NCI-H2107 (cell line): ENCODE data around the gene TFEB.
A peak's percentile ranks its signal among the peaks of the same experiment; 100 is the strongest.

Experiments
- DNase-seq: peaks from one replicate; lab custom pipeline; 2025; lab: John Stamatoyannopoulos, UW

TFEB gene

DNA sequence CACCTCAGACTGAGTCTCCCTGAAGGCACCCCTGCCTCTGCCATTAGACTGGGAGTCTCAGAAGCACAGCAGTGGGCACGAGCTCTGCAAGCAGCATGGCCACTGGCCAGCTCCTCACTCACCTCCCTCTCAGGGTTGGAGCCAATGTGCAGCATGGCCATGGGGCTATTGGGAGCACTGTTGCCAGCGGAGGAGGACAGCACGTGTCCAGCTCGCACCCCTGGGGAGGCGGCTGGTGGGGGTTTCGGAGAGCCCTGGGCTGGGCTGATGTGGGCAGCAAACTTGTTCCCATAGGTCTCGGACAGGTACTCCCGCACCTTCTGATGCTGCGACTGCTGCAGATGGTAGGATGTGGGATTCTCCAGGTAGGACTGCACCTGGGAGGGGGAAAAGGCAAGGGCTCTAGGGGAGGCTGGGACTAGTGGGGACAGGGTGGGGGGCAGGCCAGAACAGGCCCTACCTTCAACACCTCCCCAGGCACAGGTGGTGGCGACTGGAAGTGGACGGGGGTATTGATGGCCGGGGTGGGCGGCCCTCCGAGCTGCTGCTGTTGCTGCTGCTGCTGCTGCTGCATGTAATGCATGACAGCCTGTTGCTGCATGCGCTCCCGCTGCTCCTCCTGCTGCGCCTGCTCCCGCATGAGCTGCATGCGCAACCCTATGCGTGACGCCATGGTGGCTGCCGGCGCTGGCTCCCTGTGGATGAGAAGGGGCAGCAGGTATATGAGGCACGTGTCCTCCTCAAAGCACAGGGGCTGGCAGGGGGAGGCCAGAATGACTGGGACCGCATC is 44.7 kb downstream of the TFEB start:
- no peak for DNase-seq

DNA sequence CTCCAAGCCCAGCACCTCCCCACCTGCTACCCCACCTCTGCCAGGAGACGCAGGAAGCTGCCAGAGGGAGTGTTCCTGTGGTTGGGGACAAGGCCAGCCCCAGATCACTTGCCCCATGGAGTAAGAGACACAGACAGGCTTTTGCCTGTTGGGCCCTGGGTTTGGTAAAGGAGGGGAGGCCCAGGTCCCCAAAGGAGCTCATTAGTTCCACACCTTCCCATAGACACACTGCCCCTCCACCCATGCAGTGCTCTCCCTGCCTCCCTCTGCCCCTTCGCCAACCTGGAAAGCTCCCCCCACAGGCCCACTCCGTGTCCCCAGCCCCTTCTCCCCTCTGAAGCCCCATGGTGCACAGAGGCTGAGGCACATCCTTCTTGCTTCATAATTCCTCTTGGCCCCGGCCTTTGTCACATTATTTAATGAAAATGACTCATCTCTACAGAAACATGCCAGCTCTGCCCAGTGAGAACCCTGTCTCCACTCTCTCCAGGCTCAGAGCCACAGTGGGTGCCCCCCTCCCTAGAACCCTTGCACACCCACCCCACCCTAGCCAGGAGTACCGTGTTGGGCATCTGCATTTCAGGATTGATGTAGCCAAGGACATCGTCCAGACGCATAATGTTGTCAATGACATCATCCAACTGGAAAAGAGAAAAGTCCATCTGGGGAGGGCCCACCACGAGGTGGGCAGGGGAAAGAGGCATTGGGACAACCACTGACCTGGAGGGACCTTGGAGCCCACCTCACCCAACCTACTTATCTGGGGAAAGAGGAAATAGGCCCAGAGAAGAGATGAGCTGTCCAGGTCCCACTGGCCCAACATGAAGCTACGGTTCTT is 46.0 kb downstream of the TFEB start:
- DNase-seq: no peak

DNA sequence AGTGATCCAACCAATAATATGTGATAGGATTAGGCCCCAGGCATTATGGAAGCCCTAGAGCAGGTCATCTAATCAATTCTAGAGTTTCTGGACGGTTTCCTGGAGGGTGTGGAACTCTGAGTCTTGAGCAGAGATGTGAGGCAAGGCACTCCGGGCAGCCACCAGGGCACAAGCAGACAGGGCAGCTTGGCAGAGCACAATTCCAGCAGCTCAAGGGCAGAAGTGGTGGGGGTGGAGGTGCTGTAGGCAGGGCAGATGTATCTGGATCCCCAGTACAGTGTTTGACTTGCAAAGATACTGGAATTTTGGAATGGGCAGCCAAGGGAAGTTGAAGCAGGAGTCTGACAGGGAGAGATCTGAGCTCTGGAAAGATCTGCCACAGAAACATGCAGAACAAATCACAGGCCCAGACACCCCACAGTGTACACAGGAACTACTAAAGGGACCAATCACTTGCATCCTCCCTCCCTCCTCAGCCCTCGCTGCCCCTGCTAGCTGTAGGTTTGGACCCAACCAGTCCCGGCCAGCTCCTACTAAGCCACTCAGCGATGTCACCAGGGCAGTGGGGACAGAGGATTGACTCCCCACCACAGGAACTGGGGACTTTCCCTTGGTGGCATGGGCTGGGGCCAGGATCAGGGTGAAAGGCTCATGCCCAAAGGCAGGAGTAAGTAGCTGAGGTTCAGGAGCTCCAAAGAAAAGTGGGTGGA is 47.0 kb downstream of the TFEB start:
- no peak for DNase-seq

DNA sequence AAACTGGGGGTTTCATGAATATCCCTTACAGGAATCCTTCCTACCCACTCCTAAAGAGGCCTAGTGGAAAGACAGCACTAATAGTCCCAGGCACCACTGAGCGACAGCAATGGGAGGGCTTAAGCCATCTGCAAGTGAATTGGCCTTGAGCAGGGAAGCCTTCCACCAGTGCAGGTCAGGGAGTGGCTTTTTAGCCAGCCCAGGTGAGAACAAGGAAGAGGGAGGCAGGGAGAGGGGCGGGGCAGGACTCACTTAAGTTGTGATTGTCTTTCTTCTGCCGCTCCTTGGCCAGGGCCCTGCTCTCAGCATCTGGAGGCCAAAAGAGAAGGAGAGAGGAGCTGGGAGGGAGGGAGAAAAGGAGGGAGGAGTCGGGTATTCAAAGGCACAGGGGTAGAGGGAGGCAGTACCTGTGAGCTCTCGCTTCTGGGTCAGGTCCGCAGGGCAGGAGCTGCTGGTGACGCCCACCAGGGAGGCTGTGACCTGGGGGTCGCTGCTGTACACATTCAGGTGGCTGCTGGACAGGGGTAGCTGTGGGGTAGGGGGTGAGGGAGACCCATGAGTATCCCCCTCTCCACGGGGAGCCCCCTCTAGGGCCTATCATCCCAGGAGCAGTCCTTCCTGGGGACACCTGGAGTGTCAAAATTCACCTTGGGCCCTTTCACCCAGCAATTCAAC is 47.8 kb downstream of the TFEB start:
- no peak for DNase-seq

DNA sequence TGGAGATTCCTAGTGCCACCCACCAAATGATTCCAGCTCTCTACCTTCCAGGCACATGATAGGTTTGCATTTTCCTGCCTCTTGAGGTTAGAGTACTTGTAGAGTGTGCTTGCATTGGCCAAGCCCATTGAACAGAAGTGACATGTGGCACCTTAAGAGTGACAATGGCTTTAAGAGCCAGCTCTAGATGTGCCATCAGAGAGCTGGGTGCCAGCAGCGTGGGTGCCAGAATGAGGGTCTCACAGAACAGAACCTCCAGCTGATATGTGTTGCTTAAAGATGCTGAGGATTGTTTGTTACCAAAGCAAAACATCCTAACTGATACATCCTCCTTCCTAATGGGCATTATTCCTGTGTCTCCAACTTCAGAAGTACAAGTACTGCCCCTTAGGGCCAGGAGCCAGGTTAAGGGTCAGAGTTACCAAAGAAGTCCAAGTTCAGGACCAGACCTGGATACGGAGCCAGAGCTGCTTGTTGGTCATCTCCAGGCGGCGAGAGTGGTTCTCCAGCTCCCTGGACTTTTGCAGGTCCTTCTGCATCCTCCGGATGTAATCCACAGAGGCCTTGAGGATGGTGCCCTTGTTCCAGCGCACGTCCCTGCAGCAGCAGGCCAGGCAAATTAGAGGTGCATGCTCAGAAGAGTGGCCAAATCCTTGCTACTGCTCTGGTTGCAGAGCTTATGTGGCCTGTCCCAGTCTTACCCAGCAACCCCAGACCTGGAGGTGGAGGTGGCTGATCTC is 49.6 kb downstream of the TFEB start:
- no peak for DNase-seq

DNA sequence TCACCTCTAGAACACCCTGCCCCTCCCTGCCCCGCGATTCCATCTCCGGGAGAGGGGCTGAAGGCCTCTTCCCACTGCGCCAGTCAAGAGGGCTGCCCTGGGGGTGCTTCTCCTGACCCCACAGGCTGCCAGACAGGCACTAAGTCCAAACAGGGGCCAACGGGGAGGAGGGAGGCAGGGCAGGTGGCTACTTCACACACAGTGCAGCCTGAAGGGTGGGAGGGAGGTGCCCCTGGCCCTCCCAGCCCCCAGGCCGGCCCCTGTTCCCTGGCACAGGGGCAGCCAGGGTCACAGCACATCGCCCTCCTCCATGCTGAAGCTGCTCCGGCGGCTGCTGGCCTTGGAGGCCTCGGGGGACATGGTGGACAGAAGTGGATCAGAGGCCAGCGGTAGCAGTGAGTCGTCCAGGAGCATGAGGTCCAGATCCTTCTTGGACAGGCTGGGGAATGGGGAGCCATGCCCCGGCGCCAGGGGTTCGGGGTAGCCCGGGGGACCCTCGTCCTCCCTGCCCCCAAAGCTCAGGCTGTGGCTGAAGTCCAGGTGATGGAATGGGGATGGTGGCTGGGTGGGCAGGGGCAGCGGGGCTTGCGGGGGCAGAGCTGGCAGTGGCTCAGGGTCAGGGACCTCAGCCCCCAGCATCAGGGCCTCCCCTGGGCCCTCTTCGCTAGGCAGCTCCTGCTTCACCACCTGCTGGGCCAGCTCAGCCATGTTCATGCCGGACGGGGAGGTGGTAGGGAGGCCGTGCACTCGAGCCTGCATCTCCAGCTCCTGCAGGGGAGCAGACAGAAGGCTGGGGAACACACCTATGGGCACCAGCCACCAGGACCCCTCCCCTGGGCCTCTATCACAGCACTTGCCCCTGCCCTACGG is 50.9 kb downstream of the TFEB start:
- DNase-seq: no peak

DNA sequence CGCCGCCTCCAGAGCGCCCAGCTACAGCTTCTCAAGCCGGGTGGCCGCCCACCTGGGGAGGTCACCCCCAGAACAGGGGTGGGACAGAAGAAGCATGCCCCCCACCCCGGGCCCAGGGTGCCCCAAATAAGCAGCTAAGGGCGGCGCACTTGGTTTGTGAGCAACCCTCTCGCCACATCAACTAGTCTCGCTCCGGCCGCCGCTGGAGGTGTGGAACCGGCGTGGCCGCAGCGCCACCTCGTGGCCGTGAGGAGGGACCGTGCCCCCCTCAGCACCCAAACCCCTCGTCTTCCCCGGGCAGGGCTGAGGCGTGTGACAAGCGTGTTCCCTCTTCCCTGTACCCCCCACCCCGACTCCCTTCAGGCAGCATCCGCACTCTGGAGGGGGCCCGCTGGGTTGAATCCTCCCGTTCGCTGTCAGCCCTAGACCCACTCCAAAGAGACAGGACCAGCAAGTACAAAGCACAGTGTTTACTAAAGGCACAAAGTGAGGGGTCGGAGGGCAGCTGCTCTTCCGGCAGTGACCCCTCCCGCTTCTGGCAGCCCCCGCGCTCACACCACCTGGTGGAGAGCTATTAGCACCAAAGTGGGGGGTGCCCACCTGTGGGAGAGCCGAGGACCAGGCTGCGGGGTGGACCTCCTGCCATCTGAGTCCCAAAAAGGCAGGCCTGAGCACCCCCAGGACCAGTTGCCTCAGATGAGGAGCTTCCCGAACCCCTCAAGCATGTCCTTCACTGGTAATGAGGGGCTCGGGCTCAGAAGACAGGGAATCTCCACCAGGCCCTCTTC is 51.7 kb downstream of the TFEB start:
- no peak for DNase-seq

DNA sequence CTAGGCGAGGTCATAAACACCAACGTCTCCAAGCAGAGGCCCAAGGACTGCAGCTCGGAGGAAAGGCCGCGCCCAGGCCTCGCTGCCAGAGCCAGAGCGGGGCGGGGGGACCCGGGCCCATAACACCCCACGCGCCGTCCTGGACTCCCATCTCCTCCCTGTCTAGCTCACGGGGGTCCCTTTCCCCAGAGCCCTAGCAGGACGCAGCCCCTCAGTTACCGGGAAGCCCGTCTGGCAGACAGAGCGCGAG is 52.2 kb downstream of the TFEB start:
- DNase-seq: no peak

DNA sequence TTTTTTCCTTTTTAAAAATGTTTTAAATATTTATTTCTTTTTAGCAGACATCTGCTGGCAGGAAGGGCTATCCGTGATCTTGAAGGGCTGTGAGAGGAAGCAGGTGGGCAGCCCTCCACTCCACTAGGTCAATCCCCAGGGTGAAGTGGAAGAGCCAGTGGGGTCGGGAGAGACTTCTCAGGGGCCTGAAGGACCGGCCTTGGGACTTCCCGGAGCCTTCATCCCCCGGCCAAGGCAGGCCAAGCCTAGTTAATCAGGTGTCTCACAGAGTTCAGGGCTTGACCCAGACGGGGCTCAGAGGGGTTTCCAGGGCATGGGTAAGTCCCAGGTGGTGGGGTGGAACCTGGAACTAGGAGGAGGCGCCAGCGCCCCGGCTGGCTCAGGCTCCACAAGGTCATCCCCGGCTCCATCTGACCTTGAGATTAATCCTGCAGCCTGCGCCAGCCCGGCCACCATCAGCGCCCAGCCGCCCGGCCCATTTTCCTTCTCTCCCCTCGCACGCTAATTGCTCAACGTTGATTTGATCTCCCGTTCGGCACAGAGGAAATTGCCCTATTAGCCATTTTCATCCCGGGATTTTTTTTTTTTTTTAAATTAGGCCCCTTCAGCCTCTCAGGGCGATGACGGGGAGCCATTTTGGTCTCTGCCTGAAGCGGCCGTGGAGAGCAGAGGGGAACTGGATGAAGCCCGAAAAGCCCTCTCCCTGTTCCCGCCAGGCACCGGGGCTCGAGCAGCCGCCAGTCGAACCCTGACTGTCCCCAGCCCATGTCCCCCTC is 52.7 kb downstream of the TFEB start:
- DNase-seq: no peak

DNA sequence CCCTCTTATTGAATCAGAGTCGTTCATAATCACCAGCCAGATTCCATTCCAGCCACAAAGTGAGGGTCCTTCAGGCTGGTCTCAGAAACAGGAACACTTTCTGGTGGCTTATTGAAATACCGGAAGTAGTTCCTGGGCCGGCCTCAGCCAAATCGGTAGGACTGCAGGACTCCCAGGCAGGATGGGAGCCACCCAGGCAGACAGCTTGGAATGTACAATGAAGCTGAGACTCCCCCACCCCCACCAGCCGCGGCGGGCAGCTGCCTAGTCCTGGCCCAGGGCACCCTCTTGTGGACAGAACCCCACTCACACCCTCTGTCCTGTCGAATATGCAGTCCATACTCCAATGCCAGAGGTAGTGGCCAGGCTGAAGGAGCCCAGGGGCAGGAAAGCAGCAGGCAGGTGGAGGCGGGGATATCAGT is 53.3 kb downstream of the TFEB start:
- peak; percentile 55 for DNase-seq

DNA sequence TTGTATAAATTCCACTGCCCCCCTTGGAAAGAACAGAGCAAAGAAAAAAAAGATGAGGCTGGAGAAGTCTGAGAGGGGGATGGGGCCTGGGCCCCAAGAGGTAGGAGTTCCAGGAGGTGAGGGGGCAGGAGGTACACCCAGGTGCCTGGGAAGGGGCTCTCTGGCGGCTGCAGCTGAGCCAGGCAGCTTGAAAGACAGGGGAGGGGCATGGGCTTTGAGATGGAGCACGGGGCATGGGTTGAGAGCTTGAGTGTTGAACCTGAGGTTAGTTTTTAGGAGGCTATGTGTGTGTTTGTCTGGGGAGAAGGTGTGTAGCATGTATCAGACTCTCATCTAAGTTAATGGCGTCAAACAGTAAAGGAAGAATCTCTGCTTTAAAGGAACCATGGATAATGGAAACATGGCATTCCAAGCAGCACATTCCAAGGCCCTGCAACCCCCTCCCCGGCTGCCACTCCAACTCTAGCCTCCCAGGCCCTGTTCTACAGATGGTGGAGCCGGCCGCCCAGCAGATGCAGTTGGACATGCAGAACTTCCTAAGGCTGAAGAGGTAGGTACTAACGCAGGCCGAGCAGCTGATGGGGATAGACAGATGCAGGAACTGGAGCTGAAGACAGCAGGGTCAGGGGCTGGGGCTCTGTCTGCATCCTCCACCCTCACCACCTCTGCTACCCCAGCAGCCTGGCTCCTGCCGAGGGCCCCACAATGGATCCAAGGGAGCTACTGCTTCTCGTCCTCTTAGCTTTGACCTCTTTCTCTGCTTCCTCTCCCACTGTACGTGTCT is 55.0 kb downstream of the TFEB start:
- DNase-seq: no peak

DNA sequence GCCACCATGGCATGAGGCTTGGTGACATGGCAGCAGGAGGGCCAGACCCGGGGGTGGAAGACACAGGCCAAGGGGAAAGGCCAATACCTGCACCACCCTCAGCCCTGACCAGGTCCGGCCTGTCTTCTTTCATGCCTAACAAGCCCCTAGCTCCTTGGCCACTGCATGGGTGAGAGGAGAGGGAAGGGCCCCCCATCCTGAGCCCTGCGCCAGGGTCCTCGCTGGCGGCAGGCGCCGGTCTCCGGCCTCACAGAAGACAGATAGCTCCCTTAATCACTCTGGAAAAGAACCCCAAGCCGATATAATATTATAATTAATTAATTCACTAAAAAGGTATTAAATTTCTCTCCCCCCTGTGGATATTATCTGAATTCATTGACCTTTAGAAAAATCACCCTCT is 55.7 kb downstream of the TFEB start:
- DNase-seq: no peak

DNA sequence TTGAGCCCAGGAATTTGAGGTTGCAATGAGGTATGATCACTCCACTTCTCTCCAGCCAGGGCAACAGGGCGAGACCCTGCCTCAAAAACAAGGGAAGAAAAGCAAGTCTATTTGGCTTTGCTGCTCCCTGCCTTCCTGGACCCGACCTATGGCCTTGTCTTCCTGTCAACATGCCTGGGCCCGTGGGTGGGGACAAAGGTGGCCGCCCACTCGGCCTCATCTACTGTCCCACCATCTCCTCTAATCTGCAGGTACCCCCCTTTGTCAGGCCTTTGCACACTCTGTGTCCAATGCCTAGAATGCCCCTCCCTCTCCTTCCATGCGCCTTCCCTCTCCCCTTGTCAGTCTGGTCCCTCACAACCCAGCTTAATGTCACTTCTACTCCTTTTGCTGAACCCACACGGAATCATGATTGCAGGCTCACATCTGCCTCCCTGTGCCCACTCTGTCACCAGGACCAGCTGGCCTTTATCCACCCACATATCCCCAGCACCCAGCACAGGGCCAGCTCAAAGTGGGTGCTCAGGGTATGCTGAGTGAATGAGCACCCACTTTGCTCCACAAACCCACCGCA is 56.8 kb downstream of the TFEB start:
- DNase-seq: no peak

DNA sequence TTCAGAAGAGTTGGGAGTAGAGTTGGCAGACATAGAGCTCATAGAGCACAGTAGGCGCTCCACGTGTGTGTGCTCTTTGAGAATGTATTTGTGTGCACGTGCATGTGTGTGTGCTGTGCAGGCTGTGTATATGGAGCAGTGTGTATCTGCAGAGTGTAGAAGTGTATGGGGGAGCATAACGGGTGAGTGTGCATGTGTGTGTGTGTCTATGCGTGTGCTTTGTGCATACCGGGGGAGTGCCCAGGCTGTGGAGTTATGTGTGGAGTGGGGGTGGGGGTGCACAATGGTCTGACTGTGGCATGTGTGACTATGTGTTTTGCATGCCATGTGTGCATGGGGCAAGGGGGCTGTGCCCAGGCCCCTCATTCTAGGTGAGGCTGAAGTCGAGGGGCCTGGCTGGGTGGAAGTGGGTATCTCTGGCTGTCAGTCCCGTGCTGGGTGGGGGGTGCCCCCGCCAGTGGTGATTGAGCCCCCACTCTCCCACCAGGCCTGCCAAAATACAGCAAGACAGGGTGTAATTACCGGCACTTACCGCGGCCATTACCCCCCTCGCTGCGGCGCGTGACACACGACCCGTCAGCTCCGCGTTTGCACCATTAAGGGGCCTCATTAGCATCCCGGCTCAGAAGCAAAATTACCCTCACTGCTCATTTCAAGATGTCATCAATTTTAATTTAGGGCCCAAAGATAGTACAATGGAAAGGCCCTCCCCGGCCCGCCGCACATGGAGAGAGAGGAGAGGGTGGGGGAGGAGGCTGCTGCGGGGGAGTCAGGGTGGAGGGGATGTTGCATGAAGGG is 58.1 kb downstream of the TFEB start:
- no peak for DNase-seq

DNA sequence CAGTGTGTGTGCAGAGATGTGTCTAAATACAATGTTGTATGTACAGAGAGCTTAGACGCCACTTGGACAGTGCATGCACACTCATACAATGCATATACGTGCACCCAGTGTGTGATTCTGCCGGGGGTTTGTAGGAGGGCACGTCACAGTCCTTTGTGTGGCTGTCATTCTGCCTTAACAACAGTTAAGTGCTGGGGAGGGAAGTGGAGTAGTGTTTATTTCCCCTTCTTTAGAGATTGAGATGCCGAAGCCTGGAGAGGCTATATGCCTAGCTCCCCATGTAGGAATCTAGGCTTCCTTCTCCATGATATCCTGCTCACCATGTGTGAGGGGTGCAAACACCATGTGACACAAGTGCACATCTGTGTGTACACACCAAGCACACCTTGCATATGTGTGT is 59.0 kb downstream of the TFEB start:
- no peak for DNase-seq

DNA sequence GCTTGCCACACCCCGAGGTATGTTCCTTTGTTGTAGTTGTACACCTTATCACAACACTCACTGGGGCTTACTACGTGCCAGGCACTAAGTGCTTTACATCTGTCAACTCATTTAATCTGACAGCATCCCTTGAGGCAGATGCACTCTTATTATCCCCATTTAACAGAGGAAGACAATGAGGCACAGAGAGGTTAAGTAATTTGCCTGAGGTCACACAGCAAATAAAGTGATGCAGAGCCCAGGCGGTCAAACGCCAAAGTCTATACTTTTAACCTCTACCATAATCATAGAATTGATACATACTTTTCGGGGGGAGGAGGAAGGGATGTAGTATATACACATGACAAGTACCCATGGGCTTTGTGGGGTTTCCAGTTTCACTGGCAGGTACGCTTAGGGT is 59.4 kb downstream of the TFEB start:
- DNase-seq: no peak

DNA sequence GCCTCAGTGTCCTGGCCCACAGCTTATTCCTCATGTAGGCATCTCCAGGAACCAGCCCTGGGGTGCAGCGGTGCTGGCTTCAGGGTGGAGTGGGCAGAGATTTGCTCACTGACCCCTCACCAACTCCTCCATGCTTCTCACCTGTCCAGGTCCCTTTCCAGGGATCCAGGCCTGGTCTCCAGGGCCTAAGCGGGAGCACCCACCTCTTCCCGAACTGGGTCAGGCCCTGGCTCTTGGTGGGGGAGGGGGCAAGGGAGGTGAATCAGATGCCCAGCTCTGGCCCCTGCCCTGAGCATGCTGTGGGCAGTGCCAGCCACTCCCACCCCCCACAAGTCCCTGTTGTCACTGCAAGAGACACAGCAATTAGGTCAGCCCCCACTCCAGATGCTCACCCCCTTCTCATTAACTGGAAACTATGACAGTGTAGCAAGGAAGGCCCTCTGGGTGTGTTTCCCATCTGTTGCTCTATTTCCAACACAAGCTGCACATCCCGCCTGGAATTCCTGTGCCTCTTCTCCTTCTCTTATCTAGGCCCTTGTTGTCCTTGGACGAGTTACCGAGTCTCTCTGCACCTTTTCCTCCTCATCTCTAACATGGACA is 60.1 kb downstream of the TFEB start:
- DNase-seq: no peak
